ENCODE measurements around the gene ZNF385C.

The ZNF385C gene

DNA sequence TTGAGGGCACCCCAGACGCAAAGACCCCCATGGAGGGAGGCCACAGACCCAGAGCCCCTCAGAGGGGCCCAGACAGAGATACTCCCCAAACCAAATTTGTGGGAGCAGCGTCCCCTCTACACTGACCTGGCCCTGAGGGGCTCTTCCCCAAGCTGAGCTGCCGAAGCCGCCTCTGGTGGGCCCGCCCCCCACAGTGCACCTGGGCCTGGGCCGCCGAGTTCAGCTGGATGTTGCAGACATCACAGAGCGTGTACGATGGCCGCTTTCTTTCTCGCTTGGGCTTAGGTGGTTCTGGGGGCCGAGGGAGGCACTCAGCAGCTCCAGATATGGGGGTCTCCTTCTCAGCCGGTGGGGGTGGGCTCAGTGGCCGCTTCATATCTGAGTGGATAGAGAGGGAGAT, 35.6 kb downstream of the ZNF385C start:
- Histone ChIP-seq H3K27ac (no peak overlapping the region), H3K4me3 (no peak overlapping the region), H3K36me3 (no peaks in the 10 kb centered on the region), H3K27me3 (peaks cover 0 to 31% of the 10 kb centered on the region in 2 donors), H3K9me3 (no peaks in the 10 kb centered on the region), H3K4me1 (no peaks in the 10 kb centered on the region)
- intact Hi-C loops (cut with DNase I; ENCODE audit: low total_unique reads), result no loop called here
- TF ChIP-seq, protein P1, sequence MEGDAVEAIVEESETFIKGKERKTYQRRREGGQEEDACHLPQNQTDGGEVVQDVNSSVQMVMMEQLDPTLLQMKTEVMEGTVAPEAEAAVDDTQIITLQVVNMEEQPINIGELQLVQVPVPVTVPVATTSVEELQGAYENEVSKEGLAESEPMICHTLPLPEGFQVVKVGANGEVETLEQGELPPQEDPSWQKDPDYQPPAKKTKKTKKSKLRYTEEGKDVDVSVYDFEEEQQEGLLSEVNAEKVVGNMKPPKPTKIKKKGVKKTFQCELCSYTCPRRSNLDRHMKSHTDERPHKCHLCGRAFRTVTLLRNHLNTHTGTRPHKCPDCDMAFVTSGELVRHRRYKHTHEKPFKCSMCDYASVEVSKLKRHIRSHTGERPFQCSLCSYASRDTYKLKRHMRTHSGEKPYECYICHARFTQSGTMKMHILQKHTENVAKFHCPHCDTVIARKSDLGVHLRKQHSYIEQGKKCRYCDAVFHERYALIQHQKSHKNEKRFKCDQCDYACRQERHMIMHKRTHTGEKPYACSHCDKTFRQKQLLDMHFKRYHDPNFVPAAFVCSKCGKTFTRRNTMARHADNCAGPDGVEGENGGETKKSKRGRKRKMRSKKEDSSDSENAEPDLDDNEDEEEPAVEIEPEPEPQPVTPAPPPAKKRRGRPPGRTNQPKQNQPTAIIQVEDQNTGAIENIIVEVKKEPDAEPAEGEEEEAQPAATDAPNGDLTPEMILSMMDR (IDR thresholded peaks at IDR 0.05), result no peak
- DNase-seq, result no peak

DNA sequence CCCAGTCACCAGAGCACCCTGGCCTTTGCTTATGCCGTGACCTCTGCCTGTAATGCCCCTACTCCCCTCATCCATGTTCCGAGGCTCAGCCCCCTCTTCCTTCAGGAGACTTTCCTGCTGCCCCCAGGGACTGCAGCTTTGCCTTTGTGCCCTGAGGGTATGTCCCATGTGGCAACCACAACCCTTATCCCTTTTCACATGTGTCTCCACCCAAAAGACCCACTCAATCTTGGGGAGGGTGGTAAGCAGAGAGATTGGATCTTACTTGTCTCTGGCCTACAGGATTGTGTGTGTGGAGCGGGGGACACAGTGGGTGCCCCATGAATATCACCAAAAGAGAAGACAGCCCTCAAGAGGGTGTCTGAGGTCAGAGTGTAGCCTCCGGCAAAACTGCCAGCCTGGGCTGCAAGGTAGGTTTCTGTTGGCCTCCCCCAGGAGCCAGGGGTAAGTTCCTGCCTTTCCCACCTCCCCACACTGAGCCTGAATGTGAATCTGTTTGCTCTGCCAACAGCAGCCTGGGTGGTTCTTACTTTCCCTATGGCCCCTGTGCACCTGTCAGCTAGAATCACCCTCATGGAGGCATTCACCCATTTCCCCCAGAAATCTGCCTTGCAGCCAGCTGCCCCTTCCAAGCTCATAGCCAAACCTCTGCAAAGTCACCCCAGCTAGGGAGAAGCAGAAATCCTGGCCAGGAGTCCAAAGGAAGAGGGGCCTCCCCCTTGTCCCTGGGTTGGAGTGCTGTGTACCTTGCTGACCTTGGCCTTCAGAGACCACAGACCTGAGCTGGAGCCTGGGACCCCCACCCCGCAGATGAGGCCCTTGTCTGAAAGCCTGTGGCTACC, 36.4 kb downstream of the ZNF385C start:
- intact Hi-C loops (cut with DNase I; ENCODE audit: low total_unique reads), result no loop called here
- Histone ChIP-seq H3K27ac (no peak overlapping the region), H3K4me1 (no peaks in the 10 kb centered on the region), H3K36me3 (no peaks in the 10 kb centered on the region), H3K4me3 (no peak overlapping the region), H3K9me3 (no peaks in the 10 kb centered on the region), H3K27me3 (peaks cover 0 to 29% of the 10 kb centered on the region in 2 donors)
- no peak for DNase-seq
- TF ChIP-seq, protein P1 (IDR thresholded peaks at IDR 0.05), result no peak

DNA sequence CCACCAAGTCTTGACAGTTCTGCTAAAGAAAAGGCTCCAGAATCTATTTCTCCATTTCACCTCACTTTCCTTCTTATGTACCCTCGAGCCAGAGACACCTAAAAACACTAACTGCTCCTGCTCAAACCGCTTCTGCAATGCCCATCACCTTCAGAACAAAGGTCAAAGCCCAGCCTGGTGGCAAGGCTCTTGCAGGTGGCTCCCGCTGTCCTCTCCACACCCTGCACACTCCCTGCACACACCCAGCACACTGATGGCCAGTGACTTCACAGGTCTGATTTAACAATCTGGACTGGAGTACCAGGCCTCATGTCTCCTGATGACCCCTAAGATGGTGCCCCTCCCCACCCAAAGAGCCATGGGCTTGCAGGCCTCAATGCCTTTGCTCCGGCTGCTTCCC, 38.0 kb downstream of the ZNF385C start:
- no peak overlapping the region for H3K4me3 ChIP-seq
- H3K27ac ChIP-seq, result no peak overlapping the region
- H3K27me3 ChIP-seq, result peaks cover 0 to 38% of the 10 kb centered on the region in 2 donors
- TF ChIP-seq, protein P1 (IDR thresholded peaks at IDR 0.05), result no peak
- DNase-seq, result no peak
- H3K36me3 ChIP-seq, result no peaks in the 10 kb centered on the region
- H3K4me1 ChIP-seq, result no peaks in the 10 kb centered on the region
- intact Hi-C loops (cut with DNase I; ENCODE audit: low total_unique reads), result no loop called here
- no peaks in the 10 kb centered on the region for H3K9me3 ChIP-seq

DNA sequence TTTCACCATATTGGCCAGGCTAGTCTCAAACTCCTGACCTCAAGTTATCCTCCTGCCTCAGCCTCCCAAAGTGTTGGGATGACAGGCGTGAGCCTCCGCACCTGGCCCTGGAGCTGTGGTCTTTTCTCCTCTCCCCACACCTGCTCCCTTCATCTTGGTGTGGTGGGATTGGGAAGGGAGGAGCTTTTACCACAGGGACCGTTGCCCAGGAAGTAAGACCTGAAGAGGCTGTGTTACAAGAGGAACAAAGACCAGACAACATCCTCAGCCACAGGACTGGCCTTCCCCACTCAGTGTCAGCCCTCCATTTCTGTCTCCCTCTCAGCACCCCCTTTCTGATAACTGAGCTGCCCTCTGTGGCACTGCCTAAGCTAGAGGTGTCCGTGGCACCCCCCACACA, 38.5 kb downstream of the ZNF385C start:
- Histone ChIP-seq H3K9me3 (no peaks in the 10 kb centered on the region), H3K36me3 (no peaks in the 10 kb centered on the region), H3K27me3 (peaks cover 0 to 42% of the 10 kb centered on the region in 2 donors), H3K4me3 (no peak overlapping the region), H3K27ac (no peak overlapping the region), H3K4me1 (no peaks in the 10 kb centered on the region)
- TF ChIP-seq, protein P1 (IDR thresholded peaks at IDR 0.05), result no peak
- intact Hi-C loops (cut with DNase I; ENCODE audit: low total_unique reads), result no loop called here
- DNase-seq, result no peak

DNA sequence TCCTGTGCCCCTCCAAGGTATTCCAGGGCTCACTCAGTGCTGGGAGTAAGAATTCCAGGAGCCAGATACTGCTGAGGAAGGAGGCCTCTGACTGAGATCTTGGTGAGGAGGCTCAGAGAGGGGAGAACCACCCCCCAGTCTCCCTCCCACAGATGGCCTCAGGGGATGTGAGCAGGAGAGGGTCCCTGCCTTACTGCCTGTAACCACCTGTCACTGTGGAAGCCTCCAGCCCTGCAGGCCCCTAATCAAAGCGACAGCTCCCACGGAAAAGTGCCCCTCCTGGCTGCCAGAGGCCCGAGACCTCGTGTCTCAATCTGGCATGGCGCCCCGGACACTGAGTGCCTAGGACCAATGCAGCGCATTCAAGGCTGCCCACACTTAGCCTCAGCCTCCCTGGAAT, 40.2 kb downstream of the ZNF385C start:
- no peak overlapping the region for H3K4me3 ChIP-seq
- peaks cover 0 to 54% of the 10 kb centered on the region in 2 donors for H3K27me3 ChIP-seq
- no peaks in the 10 kb centered on the region for H3K9me3 ChIP-seq
- H3K27ac ChIP-seq, result no peak overlapping the region
- no peaks in the 10 kb centered on the region for H3K4me1 ChIP-seq
- intact Hi-C loops (cut with DNase I; ENCODE audit: low total_unique reads), result no loop called here
- H3K36me3 ChIP-seq, result no peaks in the 10 kb centered on the region
- TF ChIP-seq, protein P1 (IDR thresholded peaks at IDR 0.05), result no peak
- DNase-seq, result no peak
